ENCODE measurements around the gene CEACAM8. TPM values are rescaled to one million over a fixed set of nuclear protein-coding genes. Genes with fewer than 3 reads are reported as not detected.
"Not testable (repeated sequence)": the region's sequence is repeated elsewhere in the genome, so short reads cannot be mapped to it uniquely, and the experiment has no call there.

CEACAM8 gene
- total RNA-seq, 1 experiment from 2014 or later, result not detected

- no TSS peak for BruUV-seq (replicated peaks)
- Histone ChIP-seq H3K9ac (ENCODE audit: low read length) (no peak overlapping the region), H3K36me3 (ENCODE audit: control insufficient read depth in 1 of 2, insufficient read depth in 2 of 2, low read length in 2 of 2) (no peaks in the 10 kb centered on the region), H3K4me2 (ENCODE audit: low read length) (no peak overlapping the region), H2AFZ (ENCODE audit: low read depth, low read length, poor library complexity, severe bottlenecking) (no peak overlapping the region), H4K20me1 (ENCODE audit: insufficient read depth) (no peaks in the 10 kb centered on the region), H3K9me2 (ENCODE audit: insufficient read depth) (no peaks in the 10 kb centered on the region), H3K27ac (ENCODE audit: low read depth, low read length) (no peak overlapping the region), H3K9me3 (ENCODE audit: control insufficient read depth in 1 of 2, insufficient read depth in 1 of 2, low read depth in 1 of 2, low read length in 2 of 2) (no peaks in the 10 kb centered on the region), H3K79me2 (ENCODE audit: insufficient read depth, low read length) (no peaks in the 10 kb centered on the region), H3K4me1 (ENCODE audit: control insufficient read depth in 1 of 2, insufficient read depth in 2 of 2, low read length in 2 of 2) (no peaks in the 10 kb centered on the region), H3K4me3 (replicated peaks in 1 of 2; ENCODE audit: low read depth in 1 of 2, low read length in 2 of 2) (no peak overlapping the region), H3K27me3 (ENCODE audit: insufficient read depth, low read length) (peaks cover 15% of the 10 kb centered on the region)
- ChIA-PET CTCF (no interaction called here), RAD21 (ENCODE audit: low non-redundant PET in 1 of 2, low total read pairs in 2 of 2, uncharacterized antibody in 2 of 2, unreplicated experiment in 2 of 2) (no interaction called here), POLR2A (no interaction called here)
- intact Hi-C loops (cut with micrococcal nuclease), result no loop called here
- DNase-seq (ENCODE audit: low read depth, low spot score) (no peak), ATAC-seq (no peak)
- TF ChIP-seq POLR2AphosphoS5 (IDR thresholded peaks at IDR 0.05; ENCODE audit: low read depth, low read length) (no peak), SRF (IDR thresholded peaks at IDR 0.05; ENCODE audit: low read depth) (no peak), FOSL1 (IDR thresholded peaks at IDR 0.05; ENCODE audit: low read depth) (no peak), EZH2 (IDR thresholded peaks at IDR 0.05) (no peak), SP1 (IDR thresholded peaks at IDR 0.05; ENCODE audit: low read depth) (no peak), CEBPB (IDR thresholded peaks at IDR 0.05; ENCODE audit: low read depth) (no peak), POLR2A (IDR thresholded peaks at IDR 0.05; ENCODE audit: borderline replicate concordance, extremely low read depth, insufficient read depth, insufficient read length) (no peak), SIN3A (IDR thresholded peaks at IDR 0.05; ENCODE audit: low read depth) (no peak), TCF7L2 (IDR thresholded peaks at IDR 0.05; ENCODE audit: borderline replicate concordance, extremely low read depth, insufficient read depth, insufficient read length) (no peak), ZFX (IDR thresholded peaks at IDR 0.05) (no peak), ATF3 (IDR thresholded peaks at IDR 0.05) (no peak), ZBTB33 (IDR thresholded peaks at IDR 0.05; ENCODE audit: extremely low read depth, insufficient replicate concordance, low read length) (no peak)
Measured at GRCh38 chr19:42613666-42614065, 18.9 kb upstream of the CEACAM8 start.

- H3K4me2 ChIP-seq (ENCODE audit: low read length); POLR2A ChIA-PET; intact Hi-C loops (cut with micrococcal nuclease); H3K9me3 ChIP-seq (ENCODE audit: control insufficient read depth in 1 of 2, insufficient read depth in 1 of 2, low read depth in 1 of 2, low read length in 2 of 2); ATAC-seq; CTCF ChIA-PET; H3K9me2 ChIP-seq (ENCODE audit: insufficient read depth); H3K4me3 ChIP-seq (replicated peaks in 1 of 2; ENCODE audit: low read depth in 1 of 2, low read length in 2 of 2); H4K20me1 ChIP-seq (ENCODE audit: insufficient read depth); DNase-seq (ENCODE audit: low read depth, low spot score); H2AFZ ChIP-seq (ENCODE audit: low read depth, low read length, poor library complexity, severe bottlenecking); H3K79me2 ChIP-seq (ENCODE audit: insufficient read depth, low read length); H3K27ac ChIP-seq (ENCODE audit: low read depth, low read length); RAD21 ChIA-PET (ENCODE audit: low non-redundant PET in 1 of 2, low total read pairs in 2 of 2, uncharacterized antibody in 2 of 2, unreplicated experiment in 2 of 2); H3K4me1 ChIP-seq (ENCODE audit: control insufficient read depth in 1 of 2, insufficient read depth in 2 of 2, low read length in 2 of 2); H3K9ac ChIP-seq (ENCODE audit: low read length); H3K36me3 ChIP-seq (ENCODE audit: control insufficient read depth in 1 of 2, insufficient read depth in 2 of 2, low read length in 2 of 2); BruUV-seq (replicated peaks): not testable (repeated sequence)
- H3K27me3 ChIP-seq (ENCODE audit: insufficient read depth, low read length), result peaks cover 16% of the 10 kb centered on the region
Measured at GRCh38 chr19:42610401-42610915, 15.7 kb upstream of the CEACAM8 start.

All from HCT116 (cell line).